Esophagus muscularis mucosa (tissue), 3 donors: ENCODE results near the gene SOX15.
A peak's percentile ranks its signal among the peaks of the same experiment; 100 is the strongest.

Experiments used
- CTCF ChIP-seq, 3 experiments: fragments of 200-600 bp in 2 of 3; fragments of 450-650 bp in 1 of 3; sonication (generic) in 2 of 3; IDR thresholded peaks; one replicate each; pipeline ENCODE4 v1.5.1; 2017 to 2019; ENCODE audit warnings: antibody characterized with exemption in 3 of 3, mild to moderate bottlenecking in 2 of 3, moderate library complexity in 1 of 3
- POLR2A ChIP-seq: fragments of 450-650 bp; IDR thresholded peaks from one replicate; pipeline ENCODE4 v1.6.1; 2017; ENCODE audit warnings: antibody characterized with exemption, moderate library complexity, mild to moderate bottlenecking, low read depth

- TF ChIP-seq CTCF (IDR thresholded peaks at IDR 0.05): peak; percentile 23 to 45 (median 40)
- no peak for TF ChIP-seq POLR2A
Observed at GRCh38 chr17:7634384-7634783, 44.5 kb upstream of the SOX15 start.
